Fibroblast of skin of back (primary cell): ENCODE data around the gene MAP1B.

Source experiments
- DNase-seq: peaks from one replicate; pipeline ENCODE4 v3.0.0-alpha.2; 2013

Gene MAP1B

DNA sequence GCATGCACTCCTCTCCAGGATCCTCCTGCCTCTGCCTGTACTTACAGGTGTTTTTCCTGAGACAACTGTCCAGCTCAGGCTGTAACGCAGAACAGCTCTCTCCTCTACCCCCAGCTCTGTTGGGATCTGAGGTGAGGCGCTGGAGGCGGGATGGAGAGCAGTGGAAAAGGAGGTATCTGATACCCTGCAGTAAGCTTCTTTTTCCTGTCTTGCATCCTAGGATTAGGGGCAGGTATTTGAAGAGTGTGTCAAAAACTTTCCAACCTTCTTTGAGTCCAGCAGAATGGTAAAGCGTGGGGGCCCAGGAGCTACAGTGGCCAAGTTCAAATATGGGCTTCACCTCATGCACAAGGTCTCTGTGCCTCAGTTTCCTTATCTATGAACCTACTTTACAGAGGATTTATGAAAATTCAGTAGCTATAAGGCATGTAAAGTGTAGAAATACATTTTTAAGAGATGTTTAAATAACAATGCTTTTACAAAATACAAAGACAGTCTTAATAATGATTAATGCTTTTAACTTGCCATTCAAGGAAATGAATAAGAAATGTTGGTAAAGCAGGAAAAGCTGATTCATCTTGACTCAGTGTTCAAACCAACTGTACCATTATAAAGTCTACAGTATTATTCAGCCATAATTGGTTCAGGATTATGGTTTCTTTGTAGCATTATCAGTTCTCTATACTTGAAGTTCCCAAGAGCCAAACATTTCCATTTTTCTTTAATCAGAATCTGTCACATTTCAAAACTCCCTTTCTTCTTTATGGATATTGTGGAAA lies 26.1 kb downstream of the MAP1B start:
- peak; percentile 84 for DNase-seq

DNA sequence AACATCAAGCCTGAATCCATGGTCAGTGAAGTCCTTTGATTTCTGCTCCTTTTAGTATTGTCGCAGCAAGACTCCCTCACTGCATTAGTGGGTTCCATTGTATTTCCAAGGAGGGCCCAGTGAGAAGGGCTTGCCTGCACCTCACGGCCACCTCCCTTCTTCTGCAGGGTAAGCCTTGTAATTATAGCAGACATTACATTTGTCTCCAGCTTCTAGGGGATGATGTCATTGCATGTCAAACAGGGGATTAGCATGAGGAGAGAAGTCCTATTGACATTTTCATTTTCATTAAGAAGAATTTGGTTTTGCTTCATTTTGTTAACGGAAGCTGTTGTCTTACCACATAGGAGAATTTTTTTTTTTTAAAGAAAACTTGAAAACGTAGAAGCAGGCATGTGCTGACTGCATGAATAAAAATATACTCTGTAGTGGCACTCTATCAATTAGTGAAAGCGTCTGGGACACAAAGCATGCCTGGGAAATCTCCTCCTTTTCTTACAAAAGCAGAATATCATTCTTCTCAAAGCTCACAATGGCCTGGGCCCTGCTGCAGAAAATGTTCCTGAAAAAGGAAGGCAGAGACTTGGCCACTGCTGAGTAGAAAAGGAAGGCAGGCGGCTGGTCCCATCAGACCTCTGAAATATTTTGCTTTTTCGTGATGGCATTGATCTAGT lies 27.1 kb downstream of the MAP1B start:
- DNase-seq = peak; percentile 81

DNA sequence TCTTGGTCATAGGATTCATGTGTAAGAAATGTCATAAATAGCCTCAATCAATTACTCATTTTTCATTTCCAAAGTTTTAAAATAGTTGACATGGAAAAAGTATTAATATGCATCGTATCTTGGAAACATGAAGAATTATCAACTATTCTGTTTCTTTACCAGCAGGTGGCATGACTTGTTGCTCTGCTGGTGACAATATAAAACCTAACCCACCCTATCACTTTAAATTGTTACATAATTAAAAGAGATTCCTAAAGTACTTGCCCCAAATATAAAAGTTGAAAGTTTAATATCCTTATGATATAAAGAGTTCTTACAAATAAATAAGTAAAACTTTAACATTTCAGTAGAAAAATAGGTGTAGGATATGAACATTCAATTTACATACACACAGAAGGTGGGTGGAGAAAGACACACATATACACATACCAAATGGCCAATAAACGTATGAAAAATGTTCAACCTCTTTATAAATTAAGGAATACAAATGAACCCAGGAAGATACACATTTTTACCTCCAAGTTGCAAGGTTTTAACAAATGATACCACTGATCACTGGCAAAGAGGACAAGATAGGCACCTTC lies 30.6 kb downstream of the MAP1B start:
- DNase-seq = no peak

DNA sequence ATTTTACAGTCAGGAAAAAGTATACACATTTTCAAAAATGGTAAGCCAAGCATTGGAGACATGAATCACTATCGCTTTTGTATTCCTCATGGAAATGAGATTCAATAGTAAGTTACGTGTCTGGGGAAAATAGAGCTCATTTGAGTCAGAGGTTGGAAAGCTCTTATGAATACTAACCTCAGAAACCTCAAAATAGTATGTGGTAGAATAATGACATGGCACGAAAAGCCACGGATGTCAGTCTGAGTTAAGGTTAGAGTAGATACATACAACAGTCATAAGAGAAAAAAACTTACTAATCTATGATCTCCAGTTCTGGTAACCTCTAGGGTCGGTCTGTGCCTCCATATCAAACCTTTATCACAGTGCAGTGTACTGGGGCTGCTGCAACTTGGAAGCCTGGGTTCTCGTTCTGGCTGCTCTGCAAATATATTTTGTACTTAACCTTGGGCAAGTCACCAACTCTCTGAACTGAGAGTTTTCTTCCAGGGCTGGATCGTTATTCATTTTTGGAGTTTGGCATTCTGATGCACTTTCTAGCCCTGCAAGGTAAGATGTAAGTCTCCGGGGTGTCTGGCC lies 31.8 kb downstream of the MAP1B start:
- peak; percentile 98 for DNase-seq

DNA sequence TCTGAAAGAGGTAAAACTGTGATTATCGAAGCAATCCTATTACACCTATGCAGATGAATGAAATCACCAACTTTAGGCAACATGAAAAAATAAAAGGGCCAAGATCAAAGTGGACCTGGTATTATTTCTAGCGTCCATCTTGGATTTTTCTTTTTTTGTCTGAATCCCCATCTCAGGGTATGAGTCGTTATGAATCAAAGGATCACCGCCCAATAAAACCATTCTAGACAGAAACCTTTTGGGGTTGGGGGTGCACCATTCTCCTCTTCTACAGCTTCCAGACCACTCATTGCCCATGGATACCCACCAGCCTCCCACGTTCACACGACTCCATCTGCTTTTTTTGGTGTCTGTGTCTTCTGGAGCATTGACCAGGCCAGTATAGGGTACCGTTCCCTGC lies 33.4 kb downstream of the MAP1B start:
- peak; percentile 68 for DNase-seq

DNA sequence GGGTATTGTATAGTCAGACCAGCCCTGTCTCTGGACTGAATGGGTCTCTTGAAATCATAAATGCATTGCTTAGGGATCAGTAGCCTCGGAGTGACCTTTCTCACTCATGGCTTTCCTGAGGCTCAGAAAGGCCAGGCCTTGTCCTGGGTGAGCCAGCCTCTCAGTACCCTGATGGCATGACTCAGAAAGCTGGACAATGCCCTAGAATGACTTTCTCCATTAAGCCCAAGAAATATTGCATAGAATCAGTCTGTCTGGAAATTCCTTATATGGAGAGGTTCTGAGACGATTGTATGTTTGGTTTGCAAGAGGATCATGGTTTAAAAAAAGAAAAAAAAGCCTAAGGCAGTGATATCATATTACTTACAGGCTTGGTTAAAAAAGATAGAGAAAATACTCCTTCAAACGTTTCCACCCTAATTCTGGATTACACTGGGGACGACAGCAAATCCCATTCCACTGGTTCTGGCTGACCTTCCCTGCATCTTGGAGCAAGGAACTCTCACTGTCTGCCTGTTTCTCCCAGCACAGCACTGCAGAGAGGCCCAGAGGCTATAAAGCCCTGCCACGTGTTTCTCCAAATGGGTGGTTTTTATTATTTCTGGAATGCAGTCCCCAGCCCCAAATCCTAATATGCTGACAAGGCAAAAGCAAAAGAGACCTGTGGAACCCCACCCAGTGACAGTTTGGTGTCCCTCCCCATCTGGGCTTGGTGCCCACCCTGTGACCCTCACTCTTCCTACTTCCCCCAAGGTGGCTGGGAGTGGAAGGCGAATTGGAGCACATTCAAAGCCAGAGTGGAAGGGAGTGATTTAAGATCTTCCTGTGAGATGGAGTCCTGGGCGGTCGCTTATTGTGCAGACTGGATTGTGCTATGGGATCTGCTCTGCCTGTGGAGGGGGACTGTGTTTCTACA lies 34.4 kb downstream of the MAP1B start:
- peak; percentile 98 for DNase-seq

DNA sequence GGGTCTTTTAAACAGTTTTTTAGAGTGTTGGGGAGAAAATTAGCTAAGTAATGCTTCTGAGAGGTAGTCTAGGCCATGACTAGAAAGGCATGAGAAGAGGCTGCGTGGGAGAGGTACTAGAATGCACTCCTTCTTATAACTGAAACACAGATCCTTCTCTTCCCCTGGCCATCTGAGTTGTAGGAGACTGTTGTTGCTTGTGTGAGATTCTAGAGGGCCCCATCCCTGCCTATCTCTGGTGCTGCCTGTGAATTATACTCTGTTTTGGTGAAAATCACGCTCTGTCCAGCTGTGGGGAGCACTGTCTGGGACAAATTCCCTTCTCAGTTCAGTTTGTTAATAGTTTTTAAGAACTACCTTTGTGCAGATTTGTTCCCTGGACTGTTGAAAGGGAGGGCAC lies 37.5 kb downstream of the MAP1B start:
- DNase-seq = no peak

DNA sequence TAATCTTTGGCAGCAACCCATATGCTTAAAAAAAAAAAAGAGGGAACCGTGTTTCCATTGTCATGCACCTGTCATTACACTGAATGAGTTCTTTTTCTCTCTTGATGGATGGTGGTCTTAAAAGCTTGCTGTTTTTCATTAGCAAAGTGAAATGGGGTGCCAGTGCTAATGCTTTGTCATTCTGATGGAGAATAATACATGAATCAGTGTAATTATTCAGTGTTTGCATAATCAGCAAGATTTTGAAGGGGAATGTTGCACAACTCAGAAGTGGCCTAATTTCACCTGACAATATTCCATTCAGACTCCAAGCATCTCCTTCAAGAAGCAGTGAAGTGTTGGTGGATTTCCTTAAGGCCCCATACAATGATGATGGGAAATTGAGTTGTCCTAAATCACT lies 38.1 kb downstream of the MAP1B start:
- DNase-seq = no peak

DNA sequence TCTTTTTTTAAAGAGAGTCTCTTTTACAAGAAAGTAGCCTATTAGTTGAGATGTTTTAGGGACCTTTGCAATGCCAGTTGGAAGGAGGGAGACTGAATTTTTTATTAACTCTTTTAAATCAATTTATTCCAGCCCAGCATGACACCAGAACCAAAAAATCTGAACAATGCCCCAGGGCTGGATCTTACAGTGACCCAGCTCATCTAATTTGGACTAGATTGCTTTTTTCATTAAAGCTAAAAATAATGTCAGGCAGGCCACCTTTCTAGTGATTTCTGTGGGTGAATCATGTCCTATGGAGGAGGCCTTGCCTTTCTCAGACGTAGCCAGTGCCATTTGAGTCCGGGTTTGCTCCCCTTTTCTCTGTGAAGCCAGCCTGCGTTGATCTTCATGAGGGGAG lies 38.8 kb downstream of the MAP1B start:
- no peak for DNase-seq

DNA sequence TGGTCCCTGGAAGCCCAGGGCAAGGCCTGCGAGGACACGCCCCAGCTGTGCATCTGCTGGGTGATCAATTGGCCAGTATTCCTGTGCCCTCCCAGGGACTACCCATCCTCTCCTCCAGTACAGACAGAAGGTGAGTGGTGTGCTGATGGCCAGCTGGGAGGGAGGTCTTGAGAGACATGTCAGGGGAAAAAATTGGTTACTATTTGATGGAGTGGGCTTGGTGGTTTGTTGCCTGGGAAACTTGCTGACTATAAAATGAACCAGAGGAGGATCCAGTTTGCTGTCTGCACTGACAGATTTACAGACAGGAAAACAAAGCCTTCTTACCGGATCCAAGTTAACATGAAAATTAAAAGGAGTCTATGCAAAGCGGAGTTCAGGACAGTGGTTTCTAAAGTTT lies 40.3 kb downstream of the MAP1B start:
- no peak for DNase-seq

DNA sequence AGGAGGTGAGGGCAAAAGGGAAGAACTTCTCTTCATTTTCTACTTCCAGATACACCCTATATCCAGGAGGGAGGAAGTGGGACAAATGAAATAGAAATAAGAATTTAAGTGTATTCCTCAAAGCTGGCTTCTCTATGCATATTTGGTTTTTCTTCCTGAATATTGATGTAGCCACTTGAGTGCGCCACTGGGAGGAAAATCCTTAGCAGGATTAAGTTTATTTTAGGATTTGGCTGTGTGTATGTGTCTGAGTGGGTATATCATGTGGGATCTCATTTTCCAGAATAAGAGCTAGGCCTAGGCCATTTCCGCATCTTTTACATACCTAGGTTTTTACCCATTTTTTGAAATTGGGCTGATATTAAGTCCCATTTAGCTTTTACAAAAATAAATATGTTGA lies 42.5 kb downstream of the MAP1B start:
- no peak for DNase-seq

DNA sequence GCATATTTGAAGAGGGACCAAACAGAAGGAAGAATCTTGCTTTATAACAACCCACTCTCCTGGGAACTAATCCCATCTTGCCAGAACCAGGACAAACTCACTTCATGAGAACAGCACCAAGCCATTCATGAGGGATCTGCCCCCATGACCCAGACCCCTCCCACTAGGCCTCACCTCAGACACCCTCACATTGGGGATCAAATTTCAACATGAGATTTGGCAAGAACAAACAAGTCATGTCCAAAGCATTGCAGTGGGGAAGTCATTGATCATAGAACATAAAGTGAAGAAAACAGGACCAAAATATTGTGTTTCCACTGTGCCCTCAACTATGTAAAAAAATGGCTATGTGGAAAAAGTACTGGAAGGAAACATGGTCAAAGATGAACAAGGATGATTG lies 43.9 kb downstream of the MAP1B start:
- no peak for DNase-seq

DNA sequence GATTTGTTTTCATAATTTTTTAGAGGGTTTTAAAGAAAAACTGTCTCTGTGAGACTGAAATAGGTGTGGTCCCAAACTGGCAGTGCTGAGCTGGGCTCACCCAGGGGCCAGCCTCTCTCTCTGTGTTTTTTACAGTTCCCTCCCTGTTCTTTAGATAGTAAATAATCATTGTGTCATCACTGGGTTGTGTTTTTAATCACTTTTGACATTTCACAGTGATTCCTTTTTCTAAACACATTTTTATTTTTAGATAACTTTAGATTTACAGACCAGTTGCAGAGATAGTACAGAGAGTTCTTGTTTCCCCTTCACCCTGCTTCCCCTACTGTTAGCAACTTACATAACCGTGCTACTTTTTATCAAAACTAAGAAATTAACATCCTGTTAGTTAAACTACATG lies 44.4 kb downstream of the MAP1B start:
- DNase-seq = no peak

DNA sequence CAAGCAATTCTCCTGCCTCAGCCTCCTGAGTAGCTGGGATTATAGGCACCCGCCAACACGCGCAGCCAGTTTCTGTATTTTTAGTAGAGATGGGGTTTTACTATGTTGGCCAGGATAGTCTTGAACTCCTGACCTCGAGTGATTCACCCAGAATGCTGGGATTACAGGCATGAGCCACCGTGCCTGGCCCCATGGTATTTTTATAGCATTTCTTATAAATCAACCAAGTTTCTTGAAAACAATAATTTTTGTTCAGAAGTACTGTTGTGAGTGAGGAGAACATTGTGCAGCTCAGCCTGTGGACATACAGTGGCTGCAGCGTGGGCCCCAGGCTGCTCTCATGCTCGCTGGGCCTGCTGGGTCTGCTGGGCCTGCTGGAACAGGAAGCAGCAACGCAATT lies 45.3 kb downstream of the MAP1B start:
- peak; percentile 67 for DNase-seq

DNA sequence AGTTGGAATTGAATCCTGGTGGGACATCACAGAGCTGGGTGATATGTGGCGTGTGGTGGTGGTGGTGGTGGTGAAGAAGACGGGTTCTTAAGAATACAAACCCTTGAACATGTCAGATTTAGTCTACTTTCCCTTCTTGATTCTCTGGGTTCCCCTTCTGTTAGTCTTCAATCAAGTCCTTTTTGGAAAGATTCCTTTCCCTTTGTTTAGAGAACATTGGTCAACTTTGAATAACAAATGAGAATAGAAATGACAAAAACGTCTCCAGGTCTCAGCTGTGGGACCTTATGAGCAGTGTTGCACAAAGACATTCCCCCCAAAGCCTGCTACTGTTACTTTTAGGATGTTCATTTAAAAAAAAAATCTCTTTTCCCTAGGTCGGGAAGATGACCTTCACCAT lies 46.3 kb downstream of the MAP1B start:
- DNase-seq = no peak

DNA sequence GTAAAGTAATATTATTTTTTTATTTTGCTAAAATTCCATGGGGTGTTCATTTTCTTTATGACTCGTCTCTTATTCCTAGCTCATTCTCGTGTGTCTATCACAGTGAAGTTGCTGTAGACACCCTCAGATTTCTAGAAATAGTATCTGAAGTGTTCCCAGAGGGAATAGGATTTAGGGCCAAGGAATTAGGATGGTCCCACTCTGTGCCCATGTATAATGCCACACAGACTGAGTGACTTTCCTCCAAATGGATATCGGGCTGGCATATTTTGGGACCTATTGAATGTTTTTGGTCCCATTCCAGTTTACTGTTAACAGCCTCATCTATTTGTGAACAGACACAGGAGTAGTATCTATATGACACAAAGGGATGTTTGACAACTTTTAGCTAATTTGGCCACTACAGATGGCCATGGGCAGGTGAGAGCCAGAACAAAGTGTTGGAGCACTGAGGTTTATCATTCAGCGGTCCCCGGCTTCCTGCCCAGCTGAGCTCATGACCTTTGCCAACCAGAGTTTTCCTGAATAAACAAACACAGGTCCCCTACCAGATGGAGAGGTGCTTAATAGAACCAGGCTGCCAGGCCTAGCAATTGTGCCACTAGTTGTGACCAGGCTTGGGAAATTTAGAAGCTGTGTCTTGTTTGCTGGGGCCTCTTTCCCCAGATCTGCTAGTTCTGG lies 46.9 kb downstream of the MAP1B start:
- peak; percentile 52 for DNase-seq

DNA sequence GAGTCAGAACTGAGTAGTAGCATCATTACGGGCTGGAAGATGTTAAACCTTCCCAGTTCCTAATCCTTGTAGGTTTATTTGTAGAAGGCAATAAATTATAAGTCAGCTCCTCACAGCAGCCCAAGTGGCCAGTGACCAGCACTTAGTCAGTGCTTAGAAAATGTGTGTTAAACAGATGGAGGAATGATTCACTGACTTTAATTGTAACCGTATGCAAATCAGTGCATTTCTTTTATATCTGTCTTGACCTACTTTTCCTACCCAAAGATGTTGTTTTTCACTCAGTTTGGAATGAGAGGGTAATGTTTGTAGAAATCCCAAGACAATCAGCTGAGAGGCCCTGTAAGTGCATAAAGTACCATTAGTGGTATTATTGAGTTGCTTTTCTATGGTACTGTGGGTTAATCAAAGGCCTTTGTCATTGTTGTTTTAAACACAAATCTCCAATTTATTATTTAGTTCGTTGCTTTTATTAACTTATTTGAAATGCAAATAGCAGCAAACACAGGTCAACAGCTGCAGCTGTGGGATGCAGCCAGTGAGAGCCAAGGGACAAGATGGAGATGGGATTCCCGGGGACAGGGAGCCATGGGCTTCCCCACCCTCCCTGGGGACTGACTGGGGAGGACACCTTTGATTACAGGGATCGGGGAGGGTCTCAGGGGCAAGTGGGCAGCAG lies 49.8 kb downstream of the MAP1B start:
- DNase-seq = peak; percentile 92

DNA sequence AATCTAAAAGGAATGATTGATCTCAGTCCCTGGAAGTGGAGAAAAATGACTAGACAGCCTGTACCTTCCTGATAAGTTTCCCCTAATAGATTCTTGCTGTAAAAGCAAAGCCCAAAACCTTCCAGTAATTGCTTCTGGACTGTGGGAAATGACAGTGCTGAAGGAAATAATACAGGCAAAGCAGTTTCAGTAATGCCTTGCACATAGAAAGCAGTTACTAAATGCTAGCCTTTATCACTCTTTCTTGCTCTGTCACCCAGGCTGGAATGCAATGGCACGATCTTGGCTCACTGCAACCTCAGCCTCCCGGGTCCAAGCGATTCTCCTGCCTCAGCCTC lies 50.3 kb downstream of the MAP1B start:
- DNase-seq = no peak

DNA sequence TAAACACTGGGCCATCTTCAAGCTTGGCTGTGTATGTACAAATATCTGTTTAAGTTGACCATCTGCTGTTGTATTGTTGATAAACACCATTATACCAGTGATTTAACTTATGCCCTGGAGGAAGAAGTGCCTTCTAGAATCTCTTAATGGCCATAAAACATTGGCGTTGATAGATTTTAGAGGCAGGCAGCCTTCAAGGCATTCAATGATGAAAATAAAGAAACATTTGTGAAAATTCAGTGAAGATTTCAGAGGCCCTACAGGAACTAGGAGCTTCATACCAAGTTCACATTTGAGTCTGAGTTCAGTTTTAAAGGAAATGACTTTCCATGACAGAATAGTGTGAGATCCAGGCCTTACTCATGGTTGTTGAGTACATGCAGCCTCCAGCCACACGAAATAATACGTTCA lies 52.2 kb downstream of the MAP1B start:
- peak; percentile 43 for DNase-seq

DNA sequence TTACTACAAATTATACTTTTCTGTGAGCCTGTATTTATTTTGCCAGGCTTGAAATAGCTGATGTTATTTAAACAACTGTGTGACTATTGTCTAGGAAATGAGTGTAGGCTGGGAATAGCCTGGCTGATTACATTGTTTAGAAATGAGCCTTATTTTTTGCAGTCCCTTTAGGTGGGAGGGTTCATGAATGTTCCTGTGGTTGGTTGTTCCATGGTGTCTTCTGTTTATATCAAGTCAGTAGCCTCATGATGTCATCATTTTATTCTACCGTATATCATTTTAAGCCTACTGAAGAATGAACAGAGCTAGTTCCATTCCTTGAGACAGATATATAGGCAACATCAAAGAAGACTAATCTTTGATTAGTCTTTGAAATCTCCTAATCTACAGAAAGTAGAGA lies 53.1 kb downstream of the MAP1B start:
- peak; percentile 85 for DNase-seq

DNA sequence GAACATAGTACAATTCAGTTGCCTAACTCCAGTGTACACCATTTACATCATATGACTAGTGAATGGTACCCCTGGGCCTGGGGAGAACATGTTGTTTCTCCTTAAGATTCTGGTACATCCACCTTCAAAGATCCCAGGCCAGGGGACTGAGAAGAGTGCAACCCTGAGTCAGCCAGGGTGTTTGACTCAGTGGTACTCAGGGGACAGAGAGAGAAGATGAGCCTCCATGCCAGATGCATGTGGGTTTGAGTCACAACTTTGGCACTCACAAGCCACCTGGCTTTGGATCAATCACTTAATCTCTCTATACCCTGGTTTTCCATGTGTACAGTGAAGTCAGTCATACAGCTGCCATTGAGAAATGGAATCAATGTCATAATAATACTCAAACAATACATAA lies 53.7 kb downstream of the MAP1B start:
- DNase-seq = no peak

DNA sequence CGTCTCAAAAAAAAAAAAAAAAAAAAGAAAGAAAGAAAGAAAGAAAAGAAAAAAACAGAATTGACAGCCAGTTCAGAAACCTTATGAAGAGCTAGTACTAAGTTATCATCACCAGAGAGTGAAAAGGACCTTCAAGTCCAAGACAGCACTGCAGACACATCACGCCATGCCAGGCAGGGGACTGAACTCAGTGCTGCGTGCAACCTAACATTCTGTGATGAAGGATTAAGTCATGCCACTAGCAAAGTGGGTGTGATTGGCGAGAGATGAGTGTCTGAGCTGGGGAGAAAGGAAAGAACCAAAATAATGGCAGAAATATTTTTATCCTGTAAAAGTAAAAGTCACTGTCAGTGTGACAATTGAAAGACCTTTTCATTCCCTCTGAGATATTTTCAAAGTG lies 54.7 kb downstream of the MAP1B start:
- no peak for DNase-seq
